ELF-1 (cell line): ENCODE measurements around the gene NMT2.
A peak's percentile ranks its signal among the peaks of the same experiment; 100 is the strongest.

Source experiments
- DNase-seq: peaks from one replicate; pipeline ENCODE4 v3.0.0-alpha.2; 2016; ENCODE audit warnings: low read depth, low spot score

NMT2 gene

GRCh38 chr10:15092855-15093408 is 75.6 kb downstream of the NMT2 start:
- no peak for DNase-seq

- no peak for DNase-seq
These were observed 77.1 kb downstream of the NMT2 start for GRCh38 chr10:15091418-15091817.

GRCh38 chr10:15088428-15089261 is 79.8 kb downstream of the NMT2 start, which contains the start of gene ACBD7:
Gene ACBD7 (minus strand): TSS chr10:15088776. CDS start chr10:15088728, 48 bp downstream.
- peak; percentile 93 for DNase-seq

GRCh38 chr10:15084502-15084922 is 84.0 kb downstream of the NMT2 start:
- DNase-seq, result peak; percentile 61

- no peak for DNase-seq
These were observed 84.6 kb downstream of the NMT2 start for GRCh38 chr10:15083674-15084501.

- no peak for DNase-seq
These were observed 93.1 kb downstream of the NMT2 start for GRCh38 chr10:15075421-15075820.

GRCh38 chr10:15072358-15072757 is 96.1 kb downstream of the NMT2 start:
- peak; percentile 11 for DNase-seq

GRCh38 chr10:15069230-15069629 is 99.3 kb downstream of the NMT2 start:
- DNase-seq, result no peak

- no peak for DNase-seq
These were observed 99.7 kb downstream of the NMT2 start for GRCh38 chr10:15068802-15069201.

- DNase-seq, result no peak
These were observed 101.3 kb downstream of the NMT2 start for GRCh38 chr10:15067154-15067553.

GRCh38 chr10:15060638-15061037 is 107.9 kb downstream of the NMT2 start:
- no peak for DNase-seq

GRCh38 chr10:15059914-15060313 is 108.6 kb downstream of the NMT2 start:
- DNase-seq, result no peak

- DNase-seq, result no peak
These were observed 109.8 kb downstream of the NMT2 start for GRCh38 chr10:15058689-15059088.
